ENCODE data around the gene SLC9B2.

GRCh38 chr4:103100691-103101090 lies 24.1 kb upstream of the SLC9B2 start:
- no peak for TF ChIP-seq POLR2A (IDR thresholded peaks at IDR 0.05)
- TF ChIP-seq, protein P1, sequence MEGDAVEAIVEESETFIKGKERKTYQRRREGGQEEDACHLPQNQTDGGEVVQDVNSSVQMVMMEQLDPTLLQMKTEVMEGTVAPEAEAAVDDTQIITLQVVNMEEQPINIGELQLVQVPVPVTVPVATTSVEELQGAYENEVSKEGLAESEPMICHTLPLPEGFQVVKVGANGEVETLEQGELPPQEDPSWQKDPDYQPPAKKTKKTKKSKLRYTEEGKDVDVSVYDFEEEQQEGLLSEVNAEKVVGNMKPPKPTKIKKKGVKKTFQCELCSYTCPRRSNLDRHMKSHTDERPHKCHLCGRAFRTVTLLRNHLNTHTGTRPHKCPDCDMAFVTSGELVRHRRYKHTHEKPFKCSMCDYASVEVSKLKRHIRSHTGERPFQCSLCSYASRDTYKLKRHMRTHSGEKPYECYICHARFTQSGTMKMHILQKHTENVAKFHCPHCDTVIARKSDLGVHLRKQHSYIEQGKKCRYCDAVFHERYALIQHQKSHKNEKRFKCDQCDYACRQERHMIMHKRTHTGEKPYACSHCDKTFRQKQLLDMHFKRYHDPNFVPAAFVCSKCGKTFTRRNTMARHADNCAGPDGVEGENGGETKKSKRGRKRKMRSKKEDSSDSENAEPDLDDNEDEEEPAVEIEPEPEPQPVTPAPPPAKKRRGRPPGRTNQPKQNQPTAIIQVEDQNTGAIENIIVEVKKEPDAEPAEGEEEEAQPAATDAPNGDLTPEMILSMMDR (IDR thresholded peaks at IDR 0.05) = no peak

Data from Peyer's patch (tissue), 4 donors.